ENCODE measurements around the gene CFL1.

GRCh38 chr11:65854852-65855837 is 2.8 kb downstream of the CFL1 start:
- no peak for TF ChIP-seq TAF1 (IDR thresholded peaks at IDR 0.05; ENCODE audit: borderline replicate concordance, insufficient read depth, low read length)
- no peak for TF ChIP-seq POLR2AphosphoS5 (IDR thresholded peaks at IDR 0.05; ENCODE audit: low read depth, low read length)
- TF ChIP-seq REST (IDR thresholded peaks at IDR 0.05; ENCODE audit: insufficient read depth in 1 of 2, low read depth in 2 of 2, low read length in 2 of 2), result no peak

All from PFSK-1 (cell line).